HG03442 (cell line): ENCODE measurements around the gene RBM15B.
"Not testable (repeated sequence)": the region's sequence is repeated elsewhere in the genome, so short reads cannot be mapped to it uniquely, and the experiment has no call there.

Source experiments
- ATAC-seq: cut with Tn5 transposase; IDR thresholded peaks from one replicate; pipeline ENCODE4 v1.9.1; 2021; ENCODE audit warnings: mild to moderate bottlenecking, moderate library complexity; ENCODE audit not compliant: unreplicated experiment

Gene RBM15B, protein sequence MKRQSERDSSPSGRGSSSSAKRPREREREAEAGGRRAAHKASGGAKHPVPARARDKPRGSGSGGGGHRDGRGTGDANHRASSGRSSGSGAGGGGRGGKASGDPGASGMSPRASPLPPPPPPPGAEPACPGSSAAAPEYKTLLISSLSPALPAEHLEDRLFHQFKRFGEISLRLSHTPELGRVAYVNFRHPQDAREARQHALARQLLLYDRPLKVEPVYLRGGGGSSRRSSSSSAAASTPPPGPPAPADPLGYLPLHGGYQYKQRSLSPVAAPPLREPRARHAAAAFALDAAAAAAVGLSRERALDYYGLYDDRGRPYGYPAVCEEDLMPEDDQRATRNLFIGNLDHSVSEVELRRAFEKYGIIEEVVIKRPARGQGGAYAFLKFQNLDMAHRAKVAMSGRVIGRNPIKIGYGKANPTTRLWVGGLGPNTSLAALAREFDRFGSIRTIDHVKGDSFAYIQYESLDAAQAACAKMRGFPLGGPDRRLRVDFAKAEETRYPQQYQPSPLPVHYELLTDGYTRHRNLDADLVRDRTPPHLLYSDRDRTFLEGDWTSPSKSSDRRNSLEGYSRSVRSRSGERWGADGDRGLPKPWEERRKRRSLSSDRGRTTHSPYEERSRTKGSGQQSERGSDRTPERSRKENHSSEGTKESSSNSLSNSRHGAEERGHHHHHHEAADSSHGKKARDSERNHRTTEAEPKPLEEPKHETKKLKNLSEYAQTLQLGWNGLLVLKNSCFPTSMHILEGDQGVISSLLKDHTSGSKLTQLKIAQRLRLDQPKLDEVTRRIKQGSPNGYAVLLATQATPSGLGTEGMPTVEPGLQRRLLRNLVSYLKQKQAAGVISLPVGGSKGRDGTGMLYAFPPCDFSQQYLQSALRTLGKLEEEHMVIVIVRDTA

GRCh38 chr3:51391075-51391565 is at the start of gene RBM15B:
RBM15B (plus strand) TSS chr3:51391285; CDS start chr3:51391400, 115 bp downstream.
- ATAC-seq = peak; percentile 92

- ATAC-seq = no peak
These were observed 47.0 kb upstream of the RBM15B start for GRCh38 chr3:51343918-51344687.

- ATAC-seq = no peak
These were observed 40.3 kb upstream of the RBM15B start for GRCh38 chr3:51350751-51351150.

- ATAC-seq = no peak
These were observed 38.0 kb upstream of the RBM15B start for GRCh38 chr3:51353131-51353530.

GRCh38 chr3:51353691-51354090 is 37.4 kb upstream of the RBM15B start:
- ATAC-seq = no peak

- no peak for ATAC-seq
These were observed 36.9 kb upstream of the RBM15B start for GRCh38 chr3:51354172-51354571.

- ATAC-seq = no peak
These were observed 36.1 kb upstream of the RBM15B start for GRCh38 chr3:51354731-51355615.

- no peak for ATAC-seq
These were observed 35.0 kb upstream of the RBM15B start for GRCh38 chr3:51355891-51356578.

GRCh38 chr3:51357856-51358255 is 33.2 kb upstream of the RBM15B start:
- ATAC-seq = no peak

DNA sequence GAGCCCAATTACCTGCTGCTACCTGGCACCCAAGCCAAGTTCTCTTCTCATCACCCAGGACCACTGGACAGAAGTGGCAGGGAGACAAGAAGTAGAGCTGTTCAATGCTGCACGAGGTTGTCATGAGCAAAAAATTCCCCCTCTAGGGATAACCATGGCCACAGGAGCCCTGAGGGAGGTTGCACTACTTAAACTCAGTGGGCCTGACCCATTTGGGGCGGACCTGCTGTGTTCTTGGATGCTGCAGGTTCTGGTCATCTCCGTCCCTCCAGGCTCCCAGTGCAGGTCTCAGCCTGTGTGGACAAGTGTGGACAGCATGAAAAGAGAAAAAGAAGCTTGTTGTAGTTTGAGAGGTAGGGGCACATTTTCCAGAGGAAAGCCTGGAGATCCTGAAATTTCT is 32.1 kb upstream of the RBM15B start:
- no peak for ATAC-seq

DNA sequence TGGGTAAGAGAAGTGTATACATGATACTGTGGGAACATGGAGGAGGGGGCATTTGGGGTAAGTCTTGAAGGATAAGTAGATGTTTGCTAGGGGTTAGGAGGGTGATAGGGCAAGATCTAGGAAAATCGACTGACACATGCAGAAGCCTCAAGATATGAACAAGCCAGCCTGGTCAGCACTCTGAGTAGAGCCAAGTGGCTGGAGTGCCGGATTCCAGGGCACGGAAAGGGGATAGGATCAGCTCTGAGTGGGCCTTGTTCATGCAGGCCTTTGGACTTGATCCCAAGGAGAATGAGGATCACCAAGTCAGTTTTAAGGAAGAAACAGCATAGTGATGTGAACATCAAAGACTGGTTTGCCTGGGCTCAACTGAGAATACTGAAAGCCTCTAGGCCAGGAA is 30.3 kb upstream of the RBM15B start:
- no peak for ATAC-seq

DNA sequence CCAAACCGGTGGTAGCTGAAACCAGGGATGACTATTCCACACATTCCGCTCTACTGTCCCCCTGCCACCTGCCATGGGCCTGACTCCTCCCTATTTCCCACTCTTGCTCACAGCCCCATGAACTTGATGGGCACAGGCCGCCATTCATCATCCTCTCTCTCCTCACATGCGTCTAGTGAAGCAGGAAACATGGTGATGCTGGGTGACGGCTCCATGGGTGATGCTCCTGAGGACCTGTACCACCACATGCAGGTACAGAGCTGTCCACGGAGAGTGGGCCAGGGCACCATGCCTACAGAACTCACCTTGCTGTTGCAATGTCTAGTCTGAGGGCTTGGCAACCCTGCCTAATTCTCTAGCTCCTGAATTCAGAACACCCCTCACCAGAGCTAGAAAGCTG is 29.3 kb upstream of the RBM15B start:
- no peak for ATAC-seq

DNA sequence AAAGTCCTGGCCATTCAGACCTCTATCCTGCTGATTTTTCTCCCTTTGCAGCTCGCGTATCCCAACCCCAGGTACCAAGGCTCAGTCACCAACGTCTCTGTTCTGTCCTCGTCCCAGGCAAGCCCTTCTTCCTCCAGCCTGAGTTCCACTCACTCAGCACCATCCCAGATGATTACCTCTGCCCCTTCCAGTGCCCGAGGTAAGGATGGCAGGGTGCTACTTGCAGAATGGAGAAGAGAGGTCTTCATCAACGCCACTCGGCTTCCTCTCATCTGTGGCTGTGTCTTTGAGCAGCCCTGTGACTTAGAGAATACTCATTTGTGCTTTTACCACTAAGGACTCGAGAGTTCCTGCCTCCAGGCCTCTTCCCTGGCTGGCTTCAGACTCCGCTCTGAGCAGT is 28.6 kb upstream of the RBM15B start:
- no peak for ATAC-seq

- ATAC-seq = not testable (repeated sequence)
These were observed 22.8 kb upstream of the RBM15B start for GRCh38 chr3:51368276-51368675.

DNA sequence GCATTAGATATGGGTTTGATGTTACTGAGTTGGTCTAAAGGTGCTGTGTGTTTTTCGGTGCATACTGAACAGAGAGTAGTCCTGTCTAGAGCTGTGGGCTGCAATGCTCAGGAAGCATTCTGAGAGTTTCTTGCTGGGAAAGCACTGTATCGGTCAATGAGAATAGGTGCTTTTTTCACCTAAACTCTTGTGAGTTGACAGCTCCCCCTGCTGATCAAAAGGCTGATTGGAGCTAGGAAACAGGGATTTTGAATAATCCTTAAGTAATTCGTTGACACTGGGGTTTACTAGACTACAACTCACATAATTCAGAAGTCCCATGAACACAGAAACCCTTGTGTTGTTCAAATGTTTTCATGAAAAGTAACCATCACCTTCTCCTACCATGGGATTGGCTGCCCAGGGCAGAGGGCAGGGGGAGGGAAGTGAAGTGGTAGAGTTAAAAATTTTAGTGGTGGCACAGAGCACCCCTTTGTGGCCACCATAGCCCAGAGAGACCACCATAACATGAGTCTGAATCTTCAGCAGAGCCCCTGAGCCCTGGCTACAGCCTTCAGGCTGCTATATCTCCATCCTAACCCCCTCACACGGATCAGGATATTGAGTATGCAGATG is 19.0 kb upstream of the RBM15B start:
- ATAC-seq = no peak

- ATAC-seq = no peak
These were observed 17.2 kb upstream of the RBM15B start for GRCh38 chr3:51373658-51374421.

DNA sequence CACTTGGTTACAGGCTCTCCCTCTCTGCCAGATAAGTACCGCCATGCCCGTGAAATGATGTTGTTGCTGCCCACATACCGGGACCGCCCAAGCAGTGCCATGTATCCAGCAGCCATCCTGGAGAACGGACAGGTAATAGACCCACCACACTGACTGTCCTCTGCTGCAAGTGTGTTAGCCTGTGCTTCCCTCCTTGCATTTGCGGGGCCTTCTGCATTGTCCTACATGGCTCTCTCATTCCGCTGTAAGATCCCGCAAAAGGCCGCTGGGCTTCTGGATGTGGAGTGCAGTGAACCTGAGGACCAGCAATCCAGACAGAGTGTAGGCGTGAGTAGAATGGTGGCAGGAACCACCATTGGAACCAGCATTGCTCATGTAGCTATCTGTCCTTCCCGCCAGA is 16.6 kb upstream of the RBM15B start:
- no peak for ATAC-seq

DNA sequence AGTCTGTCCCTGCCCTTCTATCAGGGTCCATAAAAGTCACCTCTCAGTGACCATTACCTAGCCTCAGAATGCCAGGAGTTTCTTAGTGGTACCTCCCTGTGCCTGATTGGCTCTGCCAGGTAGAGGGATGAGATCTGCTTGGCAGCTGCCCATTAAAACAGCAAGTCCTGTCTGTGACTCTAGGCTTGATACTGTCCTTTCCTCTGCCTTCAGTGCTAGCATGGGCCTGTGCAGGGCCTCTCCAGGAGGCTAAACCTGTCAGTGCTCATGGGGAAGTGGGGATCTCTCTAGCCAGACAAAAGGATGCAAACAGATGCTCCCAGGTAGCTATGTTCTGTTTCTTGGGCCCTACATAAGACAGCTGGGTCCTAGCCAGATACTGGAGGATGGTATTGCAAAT is 15.9 kb upstream of the RBM15B start:
- ATAC-seq = no peak
